Stomach (tissue), 4 donors: ENCODE data around the gene PITPNM1.

ENCODE experiments used
- EP300 ChIP-seq: sonication (generic); formaldehyde crosslinking; IDR thresholded peaks from one replicate; pipeline ENCODE4 v1.6.1; 2017; ENCODE audit warnings: antibody characterized with exemption
- POLR2A ChIP-seq, 4 donors: fragments of 450-650 bp; IDR thresholded peaks; one replicate each; pipeline ENCODE4 v1.6.1; 2016; ENCODE audit warnings: antibody characterized with exemption in 4 of 4, control low read depth in 2 of 4, mild to moderate bottlenecking in 1 of 4, moderate library complexity in 1 of 4
- POLR2AphosphoS5 ChIP-seq, 3 donors: sonication (generic); formaldehyde crosslinking; IDR thresholded peaks; one replicate each; pipeline ENCODE4 v1.6.1; 2016; ENCODE audit warnings: antibody characterized with exemption in 3 of 3
- TF ChIP-seq, protein P1 (sequence below), 7 experiments: fragments of 450-650 bp in 4 of 7; fragments of 200-600 bp in 3 of 7; sonication (generic) in 3 of 7; IDR thresholded peaks; one replicate each; pipeline ENCODE4 v1.5.1; 2016 to 2019; ENCODE audit warnings: antibody characterized with exemption in 7 of 7, control low read depth in 2 of 7, mild to moderate bottlenecking in 1 of 7

DNA sequence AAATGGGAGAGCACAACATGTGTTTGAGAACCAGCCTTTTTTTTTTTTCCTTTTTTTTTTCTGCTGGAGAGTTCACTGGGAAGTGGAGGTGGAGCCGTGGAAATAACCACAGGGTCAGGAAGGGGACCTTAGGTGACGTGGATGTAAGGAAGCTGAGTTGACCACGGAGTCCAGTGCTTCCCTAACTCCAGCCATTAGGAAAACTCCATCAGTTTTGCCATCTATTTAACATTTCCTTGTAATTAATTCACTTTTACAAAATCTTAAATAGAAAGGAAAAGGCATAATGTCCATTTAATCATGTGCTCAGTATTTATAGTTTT lies 4.8 kb upstream of the PITPNM1 start:
- TF ChIP-seq, protein P1, sequence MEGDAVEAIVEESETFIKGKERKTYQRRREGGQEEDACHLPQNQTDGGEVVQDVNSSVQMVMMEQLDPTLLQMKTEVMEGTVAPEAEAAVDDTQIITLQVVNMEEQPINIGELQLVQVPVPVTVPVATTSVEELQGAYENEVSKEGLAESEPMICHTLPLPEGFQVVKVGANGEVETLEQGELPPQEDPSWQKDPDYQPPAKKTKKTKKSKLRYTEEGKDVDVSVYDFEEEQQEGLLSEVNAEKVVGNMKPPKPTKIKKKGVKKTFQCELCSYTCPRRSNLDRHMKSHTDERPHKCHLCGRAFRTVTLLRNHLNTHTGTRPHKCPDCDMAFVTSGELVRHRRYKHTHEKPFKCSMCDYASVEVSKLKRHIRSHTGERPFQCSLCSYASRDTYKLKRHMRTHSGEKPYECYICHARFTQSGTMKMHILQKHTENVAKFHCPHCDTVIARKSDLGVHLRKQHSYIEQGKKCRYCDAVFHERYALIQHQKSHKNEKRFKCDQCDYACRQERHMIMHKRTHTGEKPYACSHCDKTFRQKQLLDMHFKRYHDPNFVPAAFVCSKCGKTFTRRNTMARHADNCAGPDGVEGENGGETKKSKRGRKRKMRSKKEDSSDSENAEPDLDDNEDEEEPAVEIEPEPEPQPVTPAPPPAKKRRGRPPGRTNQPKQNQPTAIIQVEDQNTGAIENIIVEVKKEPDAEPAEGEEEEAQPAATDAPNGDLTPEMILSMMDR (IDR thresholded peaks at IDR 0.05) = no peak
- no peak for TF ChIP-seq POLR2A (IDR thresholded peaks at IDR 0.05)
- no peak for TF ChIP-seq POLR2AphosphoS5 (IDR thresholded peaks at IDR 0.05)
- TF ChIP-seq EP300 = no peak
